PFSK-1 (cell line): ENCODE measurements around the gene CENPM.

ENCODE experiments used
- POLR2AphosphoS5 ChIP-seq: IDR thresholded peaks from 2 replicates; pipeline ENCODE4 v1.6.1; 2012; ENCODE audit warnings: low read depth, mild to moderate bottlenecking, control low read depth, low read length, moderate library complexity
- REST ChIP-seq, 2 experiments: IDR thresholded peaks; 2 replicates each; pipeline versions ENCODE4 v1.6.1 to v1.8.0; 2011 to 2012; ENCODE audit warnings: low read depth in 2 of 2, low read length in 2 of 2, control low read depth in 1 of 2, inconsistent platforms in 1 of 2, mild to moderate bottlenecking in 1 of 2, moderate library complexity in 1 of 2; ENCODE audit not compliant: insufficient read depth in 1 of 2
- SIN3A ChIP-seq: IDR thresholded peaks from 2 replicates; pipeline ENCODE4 v1.6.1; 2012; ENCODE audit warnings: mild to moderate bottlenecking, low read length, moderate library complexity, borderline replicate concordance; ENCODE audit not compliant: insufficient read depth
- TAF1 ChIP-seq: IDR thresholded peaks from 2 replicates; pipeline ENCODE4 v1.6.1; 2012; ENCODE audit warnings: low read length, control low read depth, borderline replicate concordance; ENCODE audit not compliant: insufficient read depth

- TF ChIP-seq REST (IDR thresholded peaks at IDR 0.05; ENCODE audit: insufficient read depth in 1 of 2, low read depth in 2 of 2, low read length in 2 of 2): no peak
- no peak for TF ChIP-seq TAF1
- TF ChIP-seq POLR2AphosphoS5: no peak
- no peak for TF ChIP-seq SIN3A
Observed at GRCh38 chr22:41947424-41948080, 600 bp upstream of the CENPM start.
